Keratinocyte (primary cell): ENCODE data around the gene CCNT1. TPM values are rescaled to one million over a fixed set of nuclear protein-coding genes. Genes with fewer than 3 reads are reported as not detected.
"Not testable (repeated sequence)": the region's sequence is repeated elsewhere in the genome, so short reads cannot be mapped to it uniquely, and the experiment has no call there.

Experiments
- DNase-seq: peaks from one replicate; pipeline ENCODE4 v3.0.0-alpha.2; 2011; ENCODE audit warnings: low read depth, missing footprints, low spot score
- FAIRE-seq: peaks from 2 replicates; lab custom pipeline; 2011; peaks lifted over from hg19 to GRCh38; lab: Jason Lieb, UNC
- H2AFZ ChIP-seq: 2 replicates; pipeline ENCODE4 v1.6.0; 2012; ENCODE audit warnings: low read length, control low read depth, inconsistent platforms; ENCODE audit not compliant: control insufficient read depth
- H3K27ac ChIP-seq: 2 replicates; pipeline ENCODE4 v1.5.1; 2011; ENCODE audit warnings: low read length; ENCODE audit not compliant: control insufficient read depth, insufficient read depth
- H3K27me3 ChIP-seq: 3 replicates; pipeline ENCODE4 v1.6.0; 2011; ENCODE audit warnings: low read length; ENCODE audit not compliant: control insufficient read depth, insufficient read depth; ENCODE audit errors: extremely low read depth
- H3K36me3 ChIP-seq, 2 experiments: 2 replicates in 1 of 2; 3 replicates in 1 of 2; pipeline ENCODE4 v1.5.1; 2011; ENCODE audit warnings: low read length in 2 of 2, mild to moderate bottlenecking in 1 of 2; ENCODE audit not compliant: control insufficient read depth in 2 of 2, insufficient read depth in 2 of 2; ENCODE audit errors: extremely low read depth in 1 of 2
- H3K4me1 ChIP-seq: 3 replicates; pipeline ENCODE4 v1.5.1; 2011; ENCODE audit warnings: low read length; ENCODE audit not compliant: control insufficient read depth, insufficient read depth; ENCODE audit errors: extremely low read depth
- H3K4me2 ChIP-seq: 3 replicates; pipeline ENCODE4 v1.6.0; 2011; ENCODE audit warnings: low read depth, low read length; ENCODE audit not compliant: control insufficient read depth, insufficient read depth; ENCODE audit errors: extremely low read depth
- H3K4me3 ChIP-seq, 3 experiments: fragments of 200-600 bp in 1 of 3; sonication (generic) in 1 of 3; 2 replicates in 2 of 3; 3 replicates in 1 of 3; pipeline ENCODE4 v1.5.1; 2011 to 2016; ENCODE audit warnings: low read length in 3 of 3, mild to moderate bottlenecking in 3 of 3, control low read depth in 2 of 3, inconsistent platforms in 1 of 3, low read depth in 1 of 3, mixed read lengths in 1 of 3, mixed run types in 1 of 3, moderate library complexity in 1 of 3; ENCODE audit not compliant: control insufficient read depth in 2 of 3, insufficient read depth in 2 of 3; ENCODE audit errors: extremely low read depth in 1 of 3
- H3K79me2 ChIP-seq: 2 replicates; pipeline ENCODE4 v1.6.0; 2012; ENCODE audit warnings: low read length; ENCODE audit not compliant: control insufficient read depth, insufficient read depth
- H3K9ac ChIP-seq: 3 replicates; pipeline ENCODE4 v1.6.0; 2011; ENCODE audit warnings: low read length; ENCODE audit not compliant: control insufficient read depth, insufficient read depth; ENCODE audit errors: extremely low read depth
- H3K9me1 ChIP-seq: 3 replicates; pipeline ENCODE4 v1.6.0; 2011; ENCODE audit warnings: low read length; ENCODE audit not compliant: control insufficient read depth, insufficient read depth; ENCODE audit errors: extremely low read depth
- H3K9me3 ChIP-seq: 2 replicates; pipeline ENCODE4 v1.5.1; 2012; ENCODE audit warnings: low read depth, low read length; ENCODE audit not compliant: control insufficient read depth
- H4K20me1 ChIP-seq: 3 replicates; pipeline ENCODE4 v1.6.0; 2011; ENCODE audit warnings: low read length; ENCODE audit not compliant: control insufficient read depth, insufficient read depth; ENCODE audit errors: extremely low read depth
- EZH2 ChIP-seq: IDR thresholded peaks from one replicate; pipeline ENCODE4 v1.6.1; 2012; ENCODE audit warnings: inconsistent platforms, mild to moderate bottlenecking, low read length, moderate library complexity
- dilution Hi-C: fragments of 300-500 bp; cut with MboI; formaldehyde crosslinking; loops from one replicate; pipeline ENCODE4 v1.7.0; 2020; ENCODE audit warnings: low sequenced_read_pairs; ENCODE audit not compliant: extremely low pct_ligation_motif_present
- polyA plus RNA-seq, 5 experiments: library from polyadenylated mRNA; depleted of rRNA in 3 of 5; stranded (reverse) in 3 of 5; stranded (forward) in 1 of 5; unstranded in 1 of 5; fragments of >200 nt; gene quantifications; 1 replicate in 1 of 5; 2 replicates in 3 of 5; 3 replicates in 1 of 5; pipeline versions ENCODE4 v1.2.1 to v1.2.3, GENCODE V29; 2011 to 2012; ENCODE audit warnings: missing spikeins in 2 of 5, low read depth in 1 of 5, low replicate concordance in 1 of 5
- TF ChIP-seq, protein P1 (sequence below), 3 experiments: IDR thresholded peaks in 1 of 3; conservative IDR thresholded peaks in 1 of 3; optimal IDR thresholded peaks in 1 of 3; 2 replicates in 2 of 3; 3 replicates in 1 of 3; pipeline versions ENCODE3 to v1.5.1; 2011; ENCODE audit warnings: low read length in 3 of 3, mild to moderate bottlenecking in 3 of 3, moderate library complexity in 2 of 3, control low read depth in 1 of 3, inconsistent platforms in 1 of 3; ENCODE audit not compliant: insufficient read depth in 2 of 3; ENCODE audit errors: extremely low read depth in 1 of 3

Gene CCNT1
- polyA plus RNA-seq, 1 donor (not counting 4 experiments of a cell fraction or from before 2014, with no cell fraction given) = 23.4 TPM

DNA sequence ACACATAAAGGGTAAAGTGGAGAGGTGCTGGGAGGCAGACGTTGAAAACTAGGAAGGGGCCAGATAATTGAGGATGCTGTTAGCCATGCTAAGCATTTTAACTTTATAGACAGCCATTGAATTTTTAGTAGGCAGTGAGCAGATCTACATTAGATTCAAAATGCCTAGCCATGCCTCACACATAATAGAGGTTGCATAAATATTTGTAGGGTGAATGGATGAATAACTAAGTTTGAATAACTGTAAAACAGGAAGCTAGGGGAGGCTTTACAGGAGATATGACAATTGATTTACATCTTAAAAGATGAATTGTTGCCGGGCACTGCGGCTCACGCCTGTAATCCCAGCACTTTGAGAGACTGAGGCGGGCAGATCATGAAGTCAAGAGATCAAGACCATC, 12.3 kb upstream of the CCNT1 start:
- dilution Hi-C loops = no loop called here
- DNase-seq (no peak), FAIRE-seq (no peak)
- H3K4me1 ChIP-seq = no peaks in the 10 kb centered on the region
- no peaks in the 10 kb centered on the region for H3K27me3 ChIP-seq
- TF ChIP-seq EZH2 = no peak
- TF ChIP-seq, protein P1, sequence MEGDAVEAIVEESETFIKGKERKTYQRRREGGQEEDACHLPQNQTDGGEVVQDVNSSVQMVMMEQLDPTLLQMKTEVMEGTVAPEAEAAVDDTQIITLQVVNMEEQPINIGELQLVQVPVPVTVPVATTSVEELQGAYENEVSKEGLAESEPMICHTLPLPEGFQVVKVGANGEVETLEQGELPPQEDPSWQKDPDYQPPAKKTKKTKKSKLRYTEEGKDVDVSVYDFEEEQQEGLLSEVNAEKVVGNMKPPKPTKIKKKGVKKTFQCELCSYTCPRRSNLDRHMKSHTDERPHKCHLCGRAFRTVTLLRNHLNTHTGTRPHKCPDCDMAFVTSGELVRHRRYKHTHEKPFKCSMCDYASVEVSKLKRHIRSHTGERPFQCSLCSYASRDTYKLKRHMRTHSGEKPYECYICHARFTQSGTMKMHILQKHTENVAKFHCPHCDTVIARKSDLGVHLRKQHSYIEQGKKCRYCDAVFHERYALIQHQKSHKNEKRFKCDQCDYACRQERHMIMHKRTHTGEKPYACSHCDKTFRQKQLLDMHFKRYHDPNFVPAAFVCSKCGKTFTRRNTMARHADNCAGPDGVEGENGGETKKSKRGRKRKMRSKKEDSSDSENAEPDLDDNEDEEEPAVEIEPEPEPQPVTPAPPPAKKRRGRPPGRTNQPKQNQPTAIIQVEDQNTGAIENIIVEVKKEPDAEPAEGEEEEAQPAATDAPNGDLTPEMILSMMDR (optimal IDR thresholded peaks at IDR 0.05 in 1 of 3, IDR thresholded peaks at IDR 0.05 in 1 of 3, conservative IDR thresholded peaks at IDR 0.05 in 1 of 3; ENCODE audit: extremely low read depth in 1 of 3, insufficient read depth in 2 of 3, low read length in 3 of 3) = no peak
- H3K4me2 ChIP-seq = no peak overlapping the region
- no peaks in the 10 kb centered on the region for H4K20me1 ChIP-seq
- H3K36me3 ChIP-seq = no peaks in the 10 kb centered on the region
- no peak overlapping the region for H3K27ac ChIP-seq
- no peak overlapping the region for H3K4me3 ChIP-seq
- no peaks in the 10 kb centered on the region for H3K9me3 ChIP-seq
- no peaks in the 10 kb centered on the region for H3K79me2 ChIP-seq
- H3K9ac ChIP-seq = no peak overlapping the region
- H3K9me1 ChIP-seq = no peaks in the 10 kb centered on the region
- H2AFZ ChIP-seq = no peak overlapping the region

DNA sequence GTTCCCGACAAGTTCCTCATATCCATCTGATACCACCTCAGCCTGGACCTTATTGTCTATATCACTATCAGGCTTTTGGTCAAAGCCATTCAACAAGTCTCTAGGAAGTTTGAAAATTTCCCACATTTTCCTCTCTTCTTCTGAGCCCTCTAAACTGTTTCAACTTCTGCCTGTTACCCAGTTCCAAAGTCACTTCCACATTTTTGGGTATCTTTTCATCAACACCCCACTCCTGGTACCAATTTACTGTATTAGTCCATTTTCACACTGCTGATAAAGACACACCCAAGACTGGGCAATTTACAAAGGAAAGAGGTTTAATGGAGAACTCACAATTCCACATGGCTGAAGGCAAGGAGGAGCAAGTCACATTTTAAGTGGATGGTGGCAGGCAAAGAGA, 4.2 kb upstream of the CCNT1 start:
- H4K20me1 ChIP-seq, H3K4me3 ChIP-seq, H3K4me1 ChIP-seq, H2AFZ ChIP-seq, FAIRE-seq, H3K9ac ChIP-seq, H3K79me2 ChIP-seq, H3K27ac ChIP-seq, H3K27me3 ChIP-seq, H3K9me3 ChIP-seq, H3K4me2 ChIP-seq, H3K9me1 ChIP-seq, H3K36me3 ChIP-seq, DNase-seq, dilution Hi-C loops: not testable (repeated sequence)

DNA sequence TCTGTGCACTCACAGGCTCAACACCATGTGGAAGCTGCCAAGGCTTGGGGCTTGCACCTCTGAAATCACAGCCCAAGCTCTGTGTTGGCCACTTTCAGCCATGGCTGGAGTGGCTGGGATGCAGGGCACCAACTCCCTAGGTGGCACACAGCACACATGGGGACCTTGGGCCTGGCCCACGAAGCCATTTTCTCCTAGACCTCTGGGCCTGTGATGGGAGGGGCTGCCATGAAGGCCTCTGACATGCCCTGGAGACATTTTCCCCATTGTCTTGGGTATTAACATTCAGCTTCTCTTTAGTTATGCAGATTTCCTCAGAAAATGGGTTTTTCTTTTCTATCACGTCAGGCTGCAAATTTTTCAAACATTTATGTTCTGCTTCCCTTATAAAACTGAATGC, 3.7 kb upstream of the CCNT1 start:
- DNase-seq, H3K36me3 ChIP-seq, H4K20me1 ChIP-seq, H3K4me2 ChIP-seq, H3K27me3 ChIP-seq, H3K9me1 ChIP-seq, FAIRE-seq, H3K4me3 ChIP-seq, H3K4me1 ChIP-seq, H3K9ac ChIP-seq, H2AFZ ChIP-seq, H3K27ac ChIP-seq, H3K9me3 ChIP-seq, dilution Hi-C loops: not testable (repeated sequence)
- peaks cover 14% of the 10 kb centered on the region for H3K79me2 ChIP-seq

DNA sequence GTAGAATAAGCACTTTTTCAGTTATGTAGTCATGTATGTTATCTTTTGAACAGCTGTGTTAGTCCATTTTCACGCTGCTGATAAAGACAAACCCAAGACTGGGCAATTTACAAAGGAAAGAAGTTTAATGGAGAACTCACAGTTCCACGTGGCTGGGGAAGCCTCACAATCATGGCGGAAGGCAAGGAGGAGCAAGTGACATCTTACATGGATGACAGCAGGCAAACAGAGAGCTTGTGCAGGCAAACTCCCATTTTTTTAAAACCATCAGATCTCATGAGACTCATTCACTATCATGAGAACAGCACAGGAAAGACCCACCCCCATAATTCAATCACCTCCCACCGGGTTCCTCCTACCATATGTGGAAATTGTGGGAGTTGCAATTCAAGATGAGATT, 2.5 kb upstream of the CCNT1 start:
- H3K9ac ChIP-seq, dilution Hi-C loops, FAIRE-seq: not testable (repeated sequence)

More for the DNA sequence above, 2.5 kb upstream of the CCNT1 start:
- H3K27ac ChIP-seq, H3K4me3 ChIP-seq, DNase-seq, H2AFZ ChIP-seq, H4K20me1 ChIP-seq, H3K9me1 ChIP-seq, H3K36me3 ChIP-seq, H3K4me2 ChIP-seq, H3K27me3 ChIP-seq, H3K9me3 ChIP-seq: not testable (repeated sequence)
- peaks cover 25% of the 10 kb centered on the region for H3K79me2 ChIP-seq
- H3K4me1 ChIP-seq = peaks cover 16% of the 10 kb centered on the region
